NCI-H2029 treated with DMSO at 0.1 percent for 48 hours (cell line): ENCODE results near the gene CSTF1.

Experiments
- DNase-seq: peaks from one replicate; lab custom pipeline; 2025; lab: John Stamatoyannopoulos, UW

CSTF1 gene

GRCh38 chr20:56429502-56429901 is 37.1 kb downstream of the CSTF1 start:
- DNase-seq = no peak

- no peak for DNase-seq
Observed at GRCh38 chr20:56429941-56430340, 37.5 kb downstream of the CSTF1 start.

DNA sequence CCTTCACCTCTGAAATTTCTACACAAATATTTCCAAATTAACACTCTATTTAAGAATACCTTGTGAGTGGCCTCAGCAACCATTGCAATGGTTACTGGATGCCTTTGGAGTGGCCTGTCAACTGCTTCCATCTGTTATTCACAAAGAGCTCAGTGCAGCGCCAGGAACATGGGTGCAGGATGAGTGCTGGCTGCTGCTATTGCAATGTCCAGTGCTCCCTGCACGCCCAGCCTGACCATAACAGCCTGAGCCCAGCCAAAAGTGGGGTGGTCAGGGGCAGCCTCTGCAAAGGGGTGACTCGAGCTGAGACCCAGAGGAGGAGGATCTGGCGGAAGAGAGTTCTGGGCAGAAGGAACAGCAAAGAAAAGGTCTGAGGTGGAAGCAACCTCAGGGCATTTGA is 38.0 kb downstream of the CSTF1 start:
- no peak for DNase-seq

DNA sequence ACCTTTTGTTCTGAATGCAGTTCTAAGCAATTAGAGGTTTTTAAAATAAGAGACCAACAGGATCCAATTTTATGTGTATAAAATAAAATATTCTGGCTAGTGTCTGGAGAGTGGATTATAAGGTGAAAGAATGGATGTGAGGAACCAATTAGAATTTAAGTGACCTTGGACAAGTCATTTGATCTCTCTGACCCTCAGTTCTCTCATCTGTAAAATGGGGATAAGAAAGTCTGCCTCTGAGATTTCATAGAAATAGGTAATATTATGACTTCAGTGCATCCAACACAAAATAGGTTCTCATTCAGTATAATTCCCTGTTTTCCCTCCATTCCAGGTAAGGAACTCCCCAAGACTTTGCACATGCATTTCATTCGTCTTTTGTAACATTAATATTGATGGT is 38.5 kb downstream of the CSTF1 start:
- DNase-seq = no peak

DNA sequence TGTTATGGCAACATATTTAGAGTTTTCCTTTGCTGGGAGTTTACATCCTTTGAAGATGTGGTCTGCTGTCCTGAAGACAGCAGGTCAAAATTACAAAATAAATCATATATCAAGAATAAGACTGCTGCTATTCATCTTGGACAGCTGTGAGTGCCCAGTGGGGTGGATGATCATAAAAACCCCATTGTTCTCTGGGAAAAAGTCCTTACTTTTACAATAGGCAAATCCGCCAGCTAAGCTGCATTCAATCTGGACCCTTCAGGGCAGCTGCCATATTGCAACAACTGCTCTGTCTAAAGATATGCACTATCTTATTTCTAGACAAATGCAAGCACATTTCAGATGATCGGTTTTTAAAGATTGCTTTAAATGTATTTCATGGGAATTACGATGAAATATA is 39.0 kb downstream of the CSTF1 start:
- no peak for DNase-seq

GRCh38 chr20:56433221-56433879 is 40.9 kb downstream of the CSTF1 start:
- no peak for DNase-seq

DNA sequence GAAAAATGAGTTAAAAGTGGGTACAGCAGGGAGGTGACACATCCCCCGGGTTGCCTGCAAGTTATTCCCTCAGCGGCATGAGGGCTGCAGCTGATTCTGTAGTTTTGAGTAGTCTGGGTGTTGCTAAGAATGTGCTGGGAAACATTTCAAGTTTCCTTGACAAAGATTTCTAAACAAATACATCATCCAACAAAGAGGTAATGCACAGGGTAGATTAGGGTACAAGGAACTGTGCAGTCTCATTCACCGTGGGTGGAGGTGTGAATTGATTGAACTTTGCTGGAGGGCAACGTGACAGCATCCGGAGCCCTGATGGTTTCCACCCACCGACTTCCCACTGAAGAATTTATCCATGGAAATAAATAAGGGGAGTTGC is 41.4 kb downstream of the CSTF1 start:
- no peak for DNase-seq

DNA sequence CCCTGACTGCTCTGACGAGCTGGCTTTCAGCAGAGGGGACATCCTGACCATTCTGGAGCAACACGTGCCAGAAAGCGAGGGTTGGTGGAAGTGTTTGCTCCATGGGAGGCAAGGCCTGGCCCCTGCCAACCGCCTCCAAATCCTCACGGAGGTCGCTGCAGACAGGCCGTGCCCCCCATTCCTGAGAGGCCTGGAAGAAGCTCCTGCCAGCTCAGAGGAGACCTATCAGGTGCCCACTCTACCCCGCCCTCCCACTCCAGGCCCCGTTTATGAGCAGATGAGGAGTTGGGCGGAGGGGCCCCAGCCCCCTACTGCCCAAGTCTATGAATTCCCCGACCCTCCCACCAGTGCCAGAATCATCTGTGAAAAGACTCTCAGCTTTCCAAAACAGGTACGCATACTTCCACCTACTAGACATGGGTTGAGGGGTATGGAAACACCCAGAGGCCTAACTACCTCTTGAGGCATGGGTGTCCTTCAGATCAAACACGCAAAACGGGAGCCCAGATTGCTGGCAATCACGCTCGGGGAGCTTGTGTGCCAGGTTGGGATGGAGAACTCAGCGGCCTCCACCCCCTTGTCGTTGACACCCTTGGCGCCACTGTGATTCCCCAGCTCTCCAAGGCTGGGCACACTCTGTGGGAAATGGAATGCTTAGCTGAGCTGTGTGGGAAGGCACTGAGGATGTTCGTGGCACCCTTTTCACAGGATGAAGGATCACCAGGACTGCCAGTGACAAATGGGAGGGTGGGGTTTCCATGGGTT is 44.9 kb downstream of the CSTF1 start:
- DNase-seq = no peak

- no peak for DNase-seq
Observed at GRCh38 chr20:56438284-56438683, 45.8 kb downstream of the CSTF1 start.

- no peak for DNase-seq
Observed at GRCh38 chr20:56439771-56440291, 47.4 kb downstream of the CSTF1 start.

DNA sequence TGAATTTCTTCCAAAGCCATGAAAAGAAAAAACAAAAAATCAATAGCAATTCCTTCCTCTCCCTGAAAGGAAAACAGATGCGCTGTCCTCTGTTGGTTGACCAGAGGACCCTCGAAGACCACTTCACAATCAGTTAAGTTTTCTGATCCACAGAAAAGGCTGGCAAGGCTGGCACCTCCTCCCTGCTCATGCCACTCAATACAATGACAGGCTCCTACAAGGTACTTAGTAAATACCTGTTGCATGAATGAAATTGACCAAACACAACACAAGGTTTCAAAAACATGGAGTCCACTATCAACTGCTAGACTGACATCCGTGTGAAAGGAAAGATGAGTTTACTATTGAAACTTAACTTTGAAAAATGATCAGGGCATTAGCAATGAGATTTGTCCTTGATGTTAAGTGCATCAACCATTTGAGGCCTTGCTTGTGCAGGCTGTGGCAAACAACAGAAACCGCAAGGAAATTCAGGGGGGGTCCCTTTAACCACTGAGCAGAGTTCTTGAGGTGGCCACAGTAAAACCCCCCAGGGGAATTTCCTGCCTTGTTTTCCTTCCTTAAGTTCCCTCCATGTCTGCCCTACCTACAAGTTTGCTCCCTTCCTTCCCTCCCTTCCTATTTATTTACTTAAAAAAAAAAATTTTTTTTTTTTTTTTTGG is 48.0 kb downstream of the CSTF1 start:
- no peak for DNase-seq

GRCh38 chr20:56442389-56443365 is 50.2 kb downstream of the CSTF1 start:
- DNase-seq = no peak

- DNase-seq = no peak
Observed at GRCh38 chr20:56443654-56444540, 51.5 kb downstream of the CSTF1 start.

DNA sequence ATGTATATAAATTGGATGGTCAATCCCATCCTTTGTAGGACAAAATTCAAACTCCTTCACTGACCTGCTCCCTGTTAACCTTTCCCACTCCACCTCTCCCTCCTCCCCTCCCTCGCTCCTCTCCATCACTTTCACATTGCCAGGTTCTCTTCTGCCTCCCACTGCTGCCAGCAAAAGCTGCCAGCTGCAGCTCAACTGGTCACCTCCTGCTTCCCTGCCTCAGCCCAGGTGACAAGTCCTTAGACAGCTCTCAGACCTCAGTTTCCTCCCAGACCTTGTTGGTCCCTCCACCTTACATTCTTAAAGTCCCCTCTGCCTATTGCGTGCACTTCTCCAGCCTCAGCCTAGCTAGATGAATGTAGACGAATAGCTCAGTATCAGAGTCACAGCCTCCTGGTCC is 52.7 kb downstream of the CSTF1 start:
- no peak for DNase-seq

- DNase-seq = no peak
Observed at GRCh38 chr20:56445540-56445939, 53.1 kb downstream of the CSTF1 start.

DNA sequence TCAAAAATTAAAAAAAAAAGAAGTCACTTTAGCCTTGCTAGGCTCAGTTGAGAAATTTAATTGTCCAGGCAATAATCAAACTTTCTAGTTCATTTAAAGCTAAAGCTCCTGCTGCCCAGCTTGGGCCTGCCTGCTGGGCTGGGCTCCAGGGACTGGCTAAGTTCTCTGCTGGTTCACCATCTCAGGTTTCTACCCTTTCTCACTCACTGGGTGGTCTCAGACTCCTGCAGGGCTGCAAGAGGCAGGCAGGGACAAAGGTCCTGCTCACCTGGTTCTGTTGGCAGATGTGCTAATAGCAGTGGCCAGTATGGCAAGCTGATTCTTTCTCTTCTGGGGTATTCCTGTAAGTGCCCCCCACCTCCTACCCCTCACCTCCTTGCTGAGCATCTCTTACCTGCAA is 54.8 kb downstream of the CSTF1 start:
- DNase-seq = no peak

- DNase-seq = no peak
Observed at GRCh38 chr20:56449459-56449858, 57.0 kb downstream of the CSTF1 start.

GRCh38 chr20:56451056-56451765 is 58.8 kb downstream of the CSTF1 start:
- no peak for DNase-seq

- no peak for DNase-seq
Observed at GRCh38 chr20:56453352-56453751, 60.9 kb downstream of the CSTF1 start.

DNA sequence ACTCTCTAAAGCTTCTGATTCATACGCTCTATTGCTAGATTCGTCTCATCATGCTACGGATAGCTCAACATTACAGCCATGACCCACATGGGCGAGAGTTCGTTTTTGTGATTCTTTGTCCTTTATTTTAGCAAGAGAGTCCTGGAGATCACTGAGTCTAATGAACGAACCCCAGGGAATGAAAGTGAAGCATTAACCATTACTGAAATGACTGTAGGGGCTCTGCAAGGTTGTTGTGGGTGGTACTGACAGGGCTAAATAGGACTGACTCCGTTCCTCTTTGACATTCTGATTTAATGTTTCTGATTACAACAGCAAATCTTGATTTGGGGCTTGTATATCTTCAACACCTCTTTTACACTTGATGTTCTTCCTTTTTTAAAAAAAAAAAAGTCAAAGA is 62.3 kb downstream of the CSTF1 start:
- no peak for DNase-seq
